Measurements from ENCODE around the gene GRID1.

GRID1 gene

GRCh38 chr10:86234107-86234506 is 132.5 kb downstream of the GRID1 start:
- DNase-seq (ENCODE audit: low read depth in 1 of 2, low spot score in 1 of 2): no peak

GRCh38 chr10:86233131-86233530 is 133.5 kb downstream of the GRID1 start:
- DNase-seq (ENCODE audit: low read depth in 1 of 2, low spot score in 1 of 2): no peak

- no peak for DNase-seq (ENCODE audit: low read depth in 1 of 2, low spot score in 1 of 2)
Measured at GRCh38 chr10:86232644-86233043, 134.0 kb downstream of the GRID1 start.

- no peak for DNase-seq (ENCODE audit: low read depth in 1 of 2, low spot score in 1 of 2)
Measured at GRCh38 chr10:86231796-86232560, 134.6 kb downstream of the GRID1 start.

- no peak for DNase-seq (ENCODE audit: low read depth in 1 of 2, low spot score in 1 of 2)
Measured at GRCh38 chr10:86230557-86231180, 135.9 kb downstream of the GRID1 start.

GRCh38 chr10:86229811-86230556 is 136.6 kb downstream of the GRID1 start:
- DNase-seq (ENCODE audit: low read depth in 1 of 2, low spot score in 1 of 2): no peak

- no peak for DNase-seq (ENCODE audit: low read depth in 1 of 2, low spot score in 1 of 2)
Measured at GRCh38 chr10:86229376-86229775, 137.2 kb downstream of the GRID1 start.

- DNase-seq (ENCODE audit: low read depth in 1 of 2, low spot score in 1 of 2): no peak
Measured at GRCh38 chr10:86227501-86228258, 138.9 kb downstream of the GRID1 start.

GRCh38 chr10:86226781-86227201 is 139.8 kb downstream of the GRID1 start:
- no peak for DNase-seq (ENCODE audit: low read depth in 1 of 2, low spot score in 1 of 2)

- no peak for DNase-seq (ENCODE audit: low read depth in 1 of 2, low spot score in 1 of 2)
Measured at GRCh38 chr10:86226016-86226415, 140.6 kb downstream of the GRID1 start.

- DNase-seq (ENCODE audit: low read depth in 1 of 2, low spot score in 1 of 2): no peak
Measured at GRCh38 chr10:86225103-86225782, 141.4 kb downstream of the GRID1 start.

GRCh38 chr10:86224354-86225102 is 142.1 kb downstream of the GRID1 start:
- no peak for DNase-seq (ENCODE audit: low read depth in 1 of 2, low spot score in 1 of 2)

GRCh38 chr10:86223256-86223655 is 143.3 kb downstream of the GRID1 start:
- no peak for DNase-seq (ENCODE audit: low read depth in 1 of 2, low spot score in 1 of 2)

GRCh38 chr10:86222687-86223086 is 143.9 kb downstream of the GRID1 start:
- DNase-seq (ENCODE audit: low read depth in 1 of 2, low spot score in 1 of 2): no peak

GRCh38 chr10:86222336-86222650 is 144.3 kb downstream of the GRID1 start:
- DNase-seq (ENCODE audit: low read depth in 1 of 2, low spot score in 1 of 2): no peak

GRCh38 chr10:86221442-86222335 is 144.9 kb downstream of the GRID1 start:
- DNase-seq (ENCODE audit: low read depth in 1 of 2, low spot score in 1 of 2): no peak

GRCh38 chr10:86220626-86221025 is 146.0 kb downstream of the GRID1 start:
- no peak for DNase-seq (ENCODE audit: low read depth in 1 of 2, low spot score in 1 of 2)

- DNase-seq (ENCODE audit: low read depth in 1 of 2, low spot score in 1 of 2): no peak
Measured at GRCh38 chr10:86219271-86219670, 147.3 kb downstream of the GRID1 start.

GRCh38 chr10:86218842-86219241 is 147.8 kb downstream of the GRID1 start:
- no peak for DNase-seq (ENCODE audit: low read depth in 1 of 2, low spot score in 1 of 2)
